ENCODE measurements around the gene RAPGEFL1. TPM values are rescaled to one million over a fixed set of nuclear protein-coding genes. Genes with fewer than 3 reads are reported as not detected.

RAPGEFL1 gene
- polyA plus RNA-seq, 4 donors, result 24.5 to 121 (median 57.9) TPM

- H3K4me1 ChIP-seq (ENCODE audit: control insufficient read depth in 3 of 3, insufficient read depth in 2 of 3, low read depth in 1 of 3, low read length in 2 of 3), result peaks cover 0 to 4% (median 3%) of the 10 kb centered on the region in 3 donors
- DNase-seq (no peak), FAIRE-seq (no peak)
- no peak overlapping the region for H3K4me3 ChIP-seq (ENCODE audit: low read depth in 1 of 3, low read length in 3 of 3)
- no peak overlapping the region for H3K27ac ChIP-seq (ENCODE audit: low read depth in 1 of 3, low read length in 2 of 3)
- no peaks in the 10 kb centered on the region for H3K9me3 ChIP-seq (ENCODE audit: control insufficient read depth in 2 of 2, insufficient read depth in 1 of 2, low read depth in 1 of 2, low read length in 1 of 2)
- H3K27me3 ChIP-seq (ENCODE audit: control insufficient read depth in 3 of 3, insufficient read depth in 3 of 3, low read length in 3 of 3), result no peaks in the 10 kb centered on the region
- WGBS, 3 donors, result 92 to 98% (median 94%) methylated on average over 3 of the region's 3 CpGs
- peaks cover 0 to 56% (median 5%) of the 10 kb centered on the region in 3 donors for H3K36me3 ChIP-seq (ENCODE audit: control insufficient read depth in 3 of 3, insufficient read depth in 2 of 3, low read depth in 1 of 3, low read length in 3 of 3)
These were observed 31.8 kb upstream of the RAPGEFL1 start for GRCh38 chr17:40145476-40145875.

- H3K4me1 ChIP-seq (ENCODE audit: control insufficient read depth in 3 of 3, insufficient read depth in 2 of 3, low read depth in 1 of 3, low read length in 2 of 3), result no peaks in the 10 kb centered on the region
- 85 to 88% (median 88%) methylated on average over 3 of the region's 3 CpGs for WGBS, 3 donors
- no peak for FAIRE-seq
These were observed 28.7 kb upstream of the RAPGEFL1 start for GRCh38 chr17:40148527-40148926.

GRCh38 chr17:40150276-40150675 lies 27.0 kb upstream of the RAPGEFL1 start:
- FAIRE-seq (no peak), DNase-seq (no peak)
- Histone ChIP-seq H3K4me3 (ENCODE audit: low read depth in 1 of 3, low read length in 3 of 3) (no peak overlapping the region), H3K36me3 (ENCODE audit: control insufficient read depth in 3 of 3, insufficient read depth in 2 of 3, low read depth in 1 of 3, low read length in 3 of 3) (peaks cover 0 to 60% (median 5%) of the 10 kb centered on the region in 3 donors), H3K27me3 (ENCODE audit: control insufficient read depth in 3 of 3, insufficient read depth in 3 of 3, low read length in 3 of 3) (no peaks in the 10 kb centered on the region), H3K4me1 (ENCODE audit: control insufficient read depth in 3 of 3, insufficient read depth in 2 of 3, low read depth in 1 of 3, low read length in 2 of 3) (no peaks in the 10 kb centered on the region), H3K27ac (ENCODE audit: low read depth in 1 of 3, low read length in 2 of 3) (no peak overlapping the region), H3K9me3 (ENCODE audit: control insufficient read depth in 2 of 2, insufficient read depth in 1 of 2, low read depth in 1 of 2, low read length in 1 of 2) (no peaks in the 10 kb centered on the region)
- WGBS, 3 donors, result 82 to 87% (median 84%) methylated on average over 4 of the region's 4 CpGs

More at GRCh38 chr17:40148527-40148926, 28.7 kb upstream of the RAPGEFL1 start:
- no peaks in the 10 kb centered on the region for H3K27me3 ChIP-seq (ENCODE audit: control insufficient read depth in 3 of 3, insufficient read depth in 3 of 3, low read length in 3 of 3)
- peaks cover 0 to 61% (median 5%) of the 10 kb centered on the region in 3 donors for H3K36me3 ChIP-seq (ENCODE audit: control insufficient read depth in 3 of 3, insufficient read depth in 2 of 3, low read depth in 1 of 3, low read length in 3 of 3)
- no peaks in the 10 kb centered on the region for H3K9me3 ChIP-seq (ENCODE audit: control insufficient read depth in 2 of 2, insufficient read depth in 1 of 2, low read depth in 1 of 2, low read length in 1 of 2)
- H3K27ac ChIP-seq (ENCODE audit: low read depth in 1 of 3, low read length in 2 of 3), result no peak overlapping the region
- DNase-seq, result no peak
- H3K4me3 ChIP-seq (ENCODE audit: low read depth in 1 of 3, low read length in 3 of 3), result no peak overlapping the region

- Histone ChIP-seq H3K9me3 (ENCODE audit: control insufficient read depth in 2 of 2, insufficient read depth in 1 of 2, low read depth in 1 of 2, low read length in 1 of 2) (no peaks in the 10 kb centered on the region), H3K27me3 (ENCODE audit: control insufficient read depth in 3 of 3, insufficient read depth in 3 of 3, low read length in 3 of 3) (no peaks in the 10 kb centered on the region), H3K4me3 (ENCODE audit: low read depth in 1 of 3, low read length in 3 of 3) (no peak overlapping the region), H3K4me1 (ENCODE audit: control insufficient read depth in 3 of 3, insufficient read depth in 2 of 3, low read depth in 1 of 3, low read length in 2 of 3) (no peaks in the 10 kb centered on the region), H3K27ac (ENCODE audit: low read depth in 1 of 3, low read length in 2 of 3) (no peak overlapping the region), H3K36me3 (ENCODE audit: control insufficient read depth in 3 of 3, insufficient read depth in 2 of 3, low read depth in 1 of 3, low read length in 3 of 3) (peaks cover 0 to 60% (median 5%) of the 10 kb centered on the region in 3 donors)
- DNase-seq (no peak), FAIRE-seq (no peak)
- 56 to 71% (median 68%) methylated on average over 7 of the region's 7 CpGs for WGBS, 3 donors
These were observed 25.8 kb upstream of the RAPGEFL1 start for GRCh38 chr17:40151414-40151963.

- FAIRE-seq (no peak), DNase-seq (no peak)
- no peaks in the 10 kb centered on the region for H3K27me3 ChIP-seq (ENCODE audit: control insufficient read depth in 3 of 3, insufficient read depth in 3 of 3, low read length in 3 of 3)
- no peak overlapping the region for H3K4me3 ChIP-seq (ENCODE audit: low read depth in 1 of 3, low read length in 3 of 3)
- H3K9me3 ChIP-seq (ENCODE audit: control insufficient read depth in 2 of 2, insufficient read depth in 1 of 2, low read depth in 1 of 2, low read length in 1 of 2), result no peaks in the 10 kb centered on the region
- H3K4me1 ChIP-seq (ENCODE audit: control insufficient read depth in 3 of 3, insufficient read depth in 2 of 3, low read depth in 1 of 3, low read length in 2 of 3), result no peaks in the 10 kb centered on the region
- WGBS, 3 donors, result 85 to 91% (median 86%) methylated on average over 14 of the region's 14 CpGs
- no peak overlapping the region for H3K27ac ChIP-seq (ENCODE audit: low read depth in 1 of 3, low read length in 2 of 3)
- H3K36me3 ChIP-seq (ENCODE audit: control insufficient read depth in 3 of 3, insufficient read depth in 2 of 3, low read depth in 1 of 3, low read length in 3 of 3), result peaks cover 0 to 48% (median 4%) of the 10 kb centered on the region in 3 donors
These were observed 23.6 kb upstream of the RAPGEFL1 start for GRCh38 chr17:40153603-40154236.

- DNase-seq (no peak), FAIRE-seq (no peak)
- H3K27me3 ChIP-seq (ENCODE audit: control insufficient read depth in 3 of 3, insufficient read depth in 3 of 3, low read length in 3 of 3), result no peaks in the 10 kb centered on the region
- no peaks in the 10 kb centered on the region for H3K4me1 ChIP-seq (ENCODE audit: control insufficient read depth in 3 of 3, insufficient read depth in 2 of 3, low read depth in 1 of 3, low read length in 2 of 3)
- peaks cover 9 to 45% (median 15%) of the 10 kb centered on the region in 3 donors for H3K36me3 ChIP-seq (ENCODE audit: control insufficient read depth in 3 of 3, insufficient read depth in 2 of 3, low read depth in 1 of 3, low read length in 3 of 3)
- no peak overlapping the region for H3K27ac ChIP-seq (ENCODE audit: low read depth in 1 of 3, low read length in 2 of 3)
- WGBS, 3 donors, result 81 to 90% (median 89%) methylated on average over 2 of the region's 2 CpGs
- no peaks in the 10 kb centered on the region for H3K9me3 ChIP-seq (ENCODE audit: control insufficient read depth in 2 of 2, insufficient read depth in 1 of 2, low read depth in 1 of 2, low read length in 1 of 2)
- H3K4me3 ChIP-seq (ENCODE audit: low read depth in 1 of 3, low read length in 3 of 3), result no peak overlapping the region
These were observed 19.3 kb upstream of the RAPGEFL1 start for GRCh38 chr17:40157973-40158372.

- no peaks in the 10 kb centered on the region for H3K27me3 ChIP-seq (ENCODE audit: control insufficient read depth in 3 of 3, insufficient read depth in 3 of 3, low read length in 3 of 3)
- no peaks in the 10 kb centered on the region for H3K4me1 ChIP-seq (ENCODE audit: control insufficient read depth in 3 of 3, insufficient read depth in 2 of 3, low read depth in 1 of 3, low read length in 2 of 3)
- no peaks in the 10 kb centered on the region for H3K9me3 ChIP-seq (ENCODE audit: control insufficient read depth in 2 of 2, insufficient read depth in 1 of 2, low read depth in 1 of 2, low read length in 1 of 2)
- FAIRE-seq, result no peak
- no peak overlapping the region for H3K27ac ChIP-seq (ENCODE audit: low read depth in 1 of 3, low read length in 2 of 3)
- WGBS, 3 donors, result 81 to 90% (median 83%) methylated on average over 3 of the region's 3 CpGs
- DNase-seq, result no peak
- no peak overlapping the region for H3K4me3 ChIP-seq (ENCODE audit: low read depth in 1 of 3, low read length in 3 of 3)
- H3K36me3 ChIP-seq (ENCODE audit: control insufficient read depth in 3 of 3, insufficient read depth in 2 of 3, low read depth in 1 of 3, low read length in 3 of 3), result peaks cover 9 to 50% (median 17%) of the 10 kb centered on the region in 3 donors
These were observed 18.7 kb upstream of the RAPGEFL1 start for GRCh38 chr17:40158438-40159013.

- H3K9me3 ChIP-seq (ENCODE audit: control insufficient read depth in 2 of 2, insufficient read depth in 1 of 2, low read depth in 1 of 2, low read length in 1 of 2), result no peaks in the 10 kb centered on the region
- 91 to 98% (median 96%) methylated on average over 6 of the region's 6 CpGs for WGBS, 3 donors
- no peak overlapping the region for H3K4me3 ChIP-seq (ENCODE audit: low read depth in 1 of 3, low read length in 3 of 3)
- DNase-seq (no peak), FAIRE-seq (no peak)
- H3K36me3 ChIP-seq (ENCODE audit: control insufficient read depth in 3 of 3, insufficient read depth in 2 of 3, low read depth in 1 of 3, low read length in 3 of 3), result peaks cover 9 to 51% (median 24%) of the 10 kb centered on the region in 3 donors
- no peaks in the 10 kb centered on the region for H3K27me3 ChIP-seq (ENCODE audit: control insufficient read depth in 3 of 3, insufficient read depth in 3 of 3, low read length in 3 of 3)
- no peaks in the 10 kb centered on the region for H3K4me1 ChIP-seq (ENCODE audit: control insufficient read depth in 3 of 3, insufficient read depth in 2 of 3, low read depth in 1 of 3, low read length in 2 of 3)
- H3K27ac ChIP-seq (ENCODE audit: low read depth in 1 of 3, low read length in 2 of 3), result no peak overlapping the region
These were observed 17.8 kb upstream of the RAPGEFL1 start for GRCh38 chr17:40159456-40159855.
